Measurements from ENCODE around the gene ZC3HAV1L.
A peak's percentile ranks its signal among the peaks of the same experiment; 100 is the strongest.

Gene ZC3HAV1L

DNA sequence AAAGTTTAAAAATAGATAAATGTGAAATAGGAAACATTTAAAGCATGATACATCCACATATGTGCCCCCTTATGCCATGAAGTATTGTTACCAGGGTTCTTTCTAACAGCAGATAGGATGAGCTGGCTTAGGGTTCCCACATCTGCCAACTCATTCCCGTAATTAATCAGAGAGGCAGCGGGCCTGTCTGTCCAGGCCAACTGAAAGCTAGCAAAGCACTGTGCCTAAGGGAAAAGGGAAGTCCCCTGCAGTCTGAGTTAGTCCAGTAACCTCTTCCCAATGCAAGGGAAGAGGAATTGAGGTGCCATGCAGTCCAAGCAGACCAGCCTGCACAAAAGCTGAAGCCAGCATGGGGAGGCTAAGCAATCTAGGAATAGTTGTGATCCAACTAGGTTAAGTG, 18.3 kb upstream of the ZC3HAV1L start:
- no peak overlapping the region for H3K4me3 ChIP-seq (ENCODE audit: low read depth, low read length)
- no peak for DNase-seq (ENCODE audit: low read depth)
- TF ChIP-seq, protein P1, sequence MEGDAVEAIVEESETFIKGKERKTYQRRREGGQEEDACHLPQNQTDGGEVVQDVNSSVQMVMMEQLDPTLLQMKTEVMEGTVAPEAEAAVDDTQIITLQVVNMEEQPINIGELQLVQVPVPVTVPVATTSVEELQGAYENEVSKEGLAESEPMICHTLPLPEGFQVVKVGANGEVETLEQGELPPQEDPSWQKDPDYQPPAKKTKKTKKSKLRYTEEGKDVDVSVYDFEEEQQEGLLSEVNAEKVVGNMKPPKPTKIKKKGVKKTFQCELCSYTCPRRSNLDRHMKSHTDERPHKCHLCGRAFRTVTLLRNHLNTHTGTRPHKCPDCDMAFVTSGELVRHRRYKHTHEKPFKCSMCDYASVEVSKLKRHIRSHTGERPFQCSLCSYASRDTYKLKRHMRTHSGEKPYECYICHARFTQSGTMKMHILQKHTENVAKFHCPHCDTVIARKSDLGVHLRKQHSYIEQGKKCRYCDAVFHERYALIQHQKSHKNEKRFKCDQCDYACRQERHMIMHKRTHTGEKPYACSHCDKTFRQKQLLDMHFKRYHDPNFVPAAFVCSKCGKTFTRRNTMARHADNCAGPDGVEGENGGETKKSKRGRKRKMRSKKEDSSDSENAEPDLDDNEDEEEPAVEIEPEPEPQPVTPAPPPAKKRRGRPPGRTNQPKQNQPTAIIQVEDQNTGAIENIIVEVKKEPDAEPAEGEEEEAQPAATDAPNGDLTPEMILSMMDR (conservative IDR thresholded peaks at IDR 0.05; ENCODE audit: low read depth, low read length): no peak

DNA sequence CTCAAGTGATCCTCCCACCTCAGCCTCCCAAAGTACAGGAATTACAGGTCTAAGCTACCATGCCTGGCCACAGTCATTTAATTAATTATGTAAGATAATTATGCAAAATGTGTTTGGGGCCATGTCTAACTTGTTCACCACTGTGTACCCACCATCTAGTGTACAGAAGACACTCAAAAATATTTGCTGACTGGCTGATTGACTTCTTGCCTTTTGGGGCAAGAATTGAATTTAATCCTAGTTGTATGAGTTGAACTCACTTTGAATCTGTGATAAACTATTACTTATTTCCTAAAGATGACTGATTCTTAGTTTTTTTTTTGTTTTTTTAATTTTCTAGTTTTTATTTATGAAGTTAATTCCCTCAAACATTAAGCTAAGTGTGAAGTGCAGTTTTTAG, 15.8 kb upstream of the ZC3HAV1L start:
- TF ChIP-seq, protein P1 (conservative IDR thresholded peaks at IDR 0.05; ENCODE audit: low read depth, low read length): no peak
- H3K4me3 ChIP-seq (ENCODE audit: low read depth, low read length): no peak overlapping the region
- no peak for DNase-seq (ENCODE audit: low read depth)

DNA sequence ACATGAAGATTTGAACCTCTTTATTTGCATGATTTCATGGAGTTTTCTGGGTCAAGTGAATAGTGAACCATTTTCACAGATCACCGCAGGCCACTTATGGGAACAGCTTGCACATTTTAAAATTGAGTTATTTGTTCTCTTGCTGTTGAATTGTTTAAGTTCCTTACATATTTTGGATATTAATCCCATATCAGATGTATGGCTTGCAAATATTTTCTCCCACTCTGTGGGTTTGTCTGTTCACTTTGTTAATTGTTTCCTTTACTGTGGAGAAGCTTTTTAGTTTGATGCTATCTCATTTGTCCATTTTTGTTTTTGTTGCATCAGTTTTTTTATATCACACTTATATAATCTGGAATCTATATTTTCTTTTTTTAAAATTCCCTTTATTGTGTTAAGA, 14.1 kb upstream of the ZC3HAV1L start:
- no peak overlapping the region for H3K4me3 ChIP-seq (ENCODE audit: low read depth, low read length)
- DNase-seq (ENCODE audit: low read depth): peak; percentile 23
- TF ChIP-seq, protein P1 (conservative IDR thresholded peaks at IDR 0.05; ENCODE audit: low read depth, low read length): no peak

DNA sequence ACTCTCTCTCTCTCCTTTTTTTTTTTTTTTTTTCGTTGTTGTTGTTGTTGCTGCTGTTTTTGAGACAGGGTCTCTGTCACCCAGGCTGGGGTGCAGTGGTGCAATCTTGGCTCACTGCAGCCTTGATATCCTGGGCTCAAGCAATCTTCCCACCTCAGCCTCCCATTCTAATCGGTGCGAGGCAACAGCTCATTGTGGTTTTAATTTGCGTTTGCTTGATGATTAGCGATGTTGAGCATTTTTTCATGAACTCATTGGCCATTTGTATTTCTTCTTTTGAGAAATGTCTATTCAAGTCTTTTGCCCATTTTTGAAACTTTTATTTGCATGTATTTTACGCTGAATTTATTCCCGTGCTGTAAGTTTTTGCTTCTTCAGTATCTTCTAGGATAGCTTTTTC, 13.3 kb upstream of the ZC3HAV1L start:
- TF ChIP-seq, protein P1 (conservative IDR thresholded peaks at IDR 0.05; ENCODE audit: low read depth, low read length): no peak
- DNase-seq (ENCODE audit: low read depth): no peak
- H3K4me3 ChIP-seq (ENCODE audit: low read depth, low read length): no peak overlapping the region

DNA sequence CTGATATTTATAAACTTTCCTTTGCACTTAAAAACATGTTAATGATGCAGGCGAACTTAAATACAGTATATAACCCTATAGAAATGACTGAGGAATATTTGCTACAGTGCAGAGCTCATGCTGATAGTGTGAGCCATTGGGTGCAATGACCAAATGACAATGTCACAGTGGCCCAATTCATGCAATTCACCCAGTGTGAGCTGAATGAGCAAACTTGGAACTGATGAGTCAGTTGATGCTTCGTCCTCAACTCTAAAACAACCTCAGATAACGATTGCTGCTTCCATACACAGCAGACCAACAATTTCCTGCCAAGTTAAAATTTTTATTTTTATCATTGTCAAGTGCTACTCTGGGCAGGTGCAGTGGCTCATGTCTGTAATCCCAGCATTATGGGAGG, 12.1 kb upstream of the ZC3HAV1L start:
- TF ChIP-seq, protein P1 (conservative IDR thresholded peaks at IDR 0.05; ENCODE audit: low read depth, low read length): no peak
- DNase-seq (ENCODE audit: low read depth): no peak
- no peak overlapping the region for H3K4me3 ChIP-seq (ENCODE audit: low read depth, low read length)

DNA sequence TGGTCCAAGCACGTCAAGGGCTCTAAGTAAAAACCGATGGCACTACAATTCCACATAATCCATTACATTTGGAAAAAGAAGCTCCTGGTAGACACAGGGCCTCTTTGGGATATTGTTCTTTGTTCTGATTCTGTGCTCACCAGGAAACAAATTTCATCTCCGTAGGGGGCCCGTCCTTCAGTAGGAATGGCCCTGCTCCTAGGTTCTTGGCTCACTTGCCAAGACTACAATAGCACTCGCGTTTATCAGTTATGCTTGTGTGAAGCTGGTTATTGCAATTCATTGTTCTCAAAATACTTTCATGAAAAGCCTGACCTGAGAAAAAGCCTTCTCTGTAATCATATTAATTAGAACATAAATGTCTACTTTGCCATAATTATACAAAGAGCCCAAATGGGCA, 10.3 kb upstream of the ZC3HAV1L start:
- TF ChIP-seq, protein P1 (conservative IDR thresholded peaks at IDR 0.05; ENCODE audit: low read depth, low read length): no peak
- DNase-seq (ENCODE audit: low read depth): no peak
- H3K4me3 ChIP-seq (ENCODE audit: low read depth, low read length): no peak overlapping the region

DNA sequence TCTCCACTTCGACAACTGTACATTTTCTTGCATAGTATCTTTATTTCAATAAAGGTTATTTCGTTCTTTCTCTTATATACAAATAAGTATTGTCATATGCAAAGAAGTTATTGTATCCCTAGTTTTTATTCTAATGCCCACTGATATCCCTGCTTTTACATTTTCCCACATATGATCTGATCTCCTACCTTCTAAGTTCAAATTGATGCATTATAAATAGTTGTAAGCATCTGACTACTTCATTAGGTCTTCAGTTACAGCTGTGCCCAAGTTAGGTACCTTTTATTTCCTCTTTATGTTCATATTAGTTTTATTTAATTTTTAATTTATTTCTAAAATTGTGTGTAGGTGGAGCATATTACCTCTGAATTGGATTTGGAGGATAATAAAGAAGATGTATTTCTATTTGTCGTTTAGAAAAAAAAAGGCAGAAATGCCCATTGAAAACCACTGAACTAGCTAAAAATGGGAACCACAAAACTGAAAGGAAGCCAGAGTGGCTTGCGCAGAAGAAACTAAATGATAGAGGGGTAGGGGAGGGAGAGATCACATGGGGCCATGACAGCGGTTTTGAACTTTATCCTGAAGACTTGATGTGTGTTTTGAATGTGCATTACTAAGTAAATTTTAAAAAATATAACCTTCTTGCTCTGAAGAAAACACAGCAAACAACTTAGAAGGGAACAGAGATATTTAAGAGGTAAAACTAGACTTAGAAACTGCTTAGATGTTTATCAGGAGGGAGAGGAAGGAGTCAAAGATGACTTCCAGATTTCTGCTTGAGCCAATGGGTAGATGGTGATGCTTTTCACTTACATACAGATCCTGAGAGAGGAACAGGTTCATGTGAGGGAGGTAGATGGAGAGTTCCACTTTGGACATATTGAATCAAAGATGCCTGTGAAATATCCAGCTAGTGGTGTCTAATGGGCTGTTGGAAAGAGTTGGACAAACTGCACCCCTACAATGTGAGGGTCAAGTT, 9.3 kb upstream of the ZC3HAV1L start:
- H3K4me3 ChIP-seq (ENCODE audit: low read depth, low read length): no peak overlapping the region
- TF ChIP-seq, protein P1 (conservative IDR thresholded peaks at IDR 0.05; ENCODE audit: low read depth, low read length): no peak
- DNase-seq (ENCODE audit: low read depth): no peak
